Endothelial cell (in vitro differentiated cells): Measurements from ENCODE around the gene MAN2A2. TPM values are rescaled to one million over a fixed set of nuclear protein-coding genes. Genes with fewer than 3 reads are reported as not detected.

Experiments
- DNase-seq: peaks from one replicate; pipeline ENCODE4 v3.0.0; 2021; ENCODE audit warnings: low spot score
- H3K27ac Mint-ChIP-seq: one replicate; pipeline ENCODE4 v1.8.0; 2021; ENCODE audit warnings: mixed read lengths, inconsistent platforms; ENCODE audit not compliant: unreplicated experiment
- H3K27me3 Mint-ChIP-seq: one replicate; pipeline ENCODE4 v1.8.0; 2021; ENCODE audit warnings: mild to moderate bottlenecking, moderate library complexity, mixed read lengths, inconsistent platforms; ENCODE audit not compliant: unreplicated experiment
- H3K36me3 Mint-ChIP-seq: one replicate; pipeline ENCODE4 v1.8.0; 2021; ENCODE audit warnings: mild to moderate bottlenecking, low read depth, mixed read lengths, inconsistent platforms; ENCODE audit not compliant: unreplicated experiment
- H3K4me1 Mint-ChIP-seq: one replicate; pipeline ENCODE4 v1.8.0; 2021; ENCODE audit warnings: mild to moderate bottlenecking, mixed read lengths, inconsistent platforms; ENCODE audit not compliant: unreplicated experiment
- H3K4me3 Mint-ChIP-seq: one replicate; pipeline ENCODE4 v1.8.0; 2021; ENCODE audit warnings: mild to moderate bottlenecking, mixed read lengths, inconsistent platforms; ENCODE audit not compliant: unreplicated experiment
- H3K9me3 Mint-ChIP-seq: one replicate; pipeline ENCODE4 v1.8.0; 2021; ENCODE audit warnings: mixed read lengths, inconsistent platforms; ENCODE audit not compliant: unreplicated experiment
- CTCF ChIP-seq: fragments of 200-600 bp; sonication (generic); IDR thresholded peaks from one replicate; pipeline ENCODE4 v1.5.0; 2021; ENCODE audit warnings: antibody characterized with exemption; ENCODE audit not compliant: unreplicated experiment
- total RNA-seq: library from RNA; stranded (reverse); fragmentation: NEBNext Ultra II Directional; extraction: Animal tissue kit (Norgen Biotek cat#: 25700); gene quantifications from one replicate; pipeline ENCODE4 v1.2.1, GENCODE V29; 2021; ENCODE audit not compliant: unreplicated experiment

MAN2A2 gene
- total RNA-seq, 1 donor from 2014 or later: 72.2 TPM

- peaks cover 2% of the 10 kb centered on the region for H3K27me3 Mint-ChIP-seq
- peak overlapping the region; percentile 41 for H3K27ac Mint-ChIP-seq
- no peak for TF ChIP-seq CTCF
- no peak overlapping the region for H3K4me3 Mint-ChIP-seq
- peaks cover 8% of the 10 kb centered on the region for H3K4me1 Mint-ChIP-seq
- no peaks in the 10 kb centered on the region for H3K9me3 Mint-ChIP-seq
- DNase-seq: no peak
- no peaks in the 10 kb centered on the region for H3K36me3 Mint-ChIP-seq
Measured at GRCh38 chr15:90929246-90930019, 26.3 kb downstream of the MAN2A2 start.

GRCh38 chr15:90930861-90931574, 27.9 kb downstream of the MAN2A2 start:
- H3K4me1 Mint-ChIP-seq: peaks cover 12% of the 10 kb centered on the region
- H3K9me3 Mint-ChIP-seq: no peaks in the 10 kb centered on the region

GRCh38 chr15:90931575-90931827, 28.4 kb downstream of the MAN2A2 start:
- Mint-ChIP-seq H3K36me3 (peaks cover 5% of the 10 kb centered on the region), H3K27ac (no peak overlapping the region), H3K9me3 (no peaks in the 10 kb centered on the region), H3K27me3 (peaks cover 2% of the 10 kb centered on the region), H3K4me1 (peaks cover 17% of the 10 kb centered on the region), H3K4me3 (peak overlapping the region; percentile 89)
- DNase-seq: no peak
- no peak for TF ChIP-seq CTCF

More at GRCh38 chr15:90930861-90931574, 27.9 kb downstream of the MAN2A2 start:
- no peak for TF ChIP-seq CTCF
- H3K36me3 Mint-ChIP-seq: peaks cover under 1% of the 10 kb centered on the region
- H3K27ac Mint-ChIP-seq: no peak overlapping the region
- peaks cover 2% of the 10 kb centered on the region for H3K27me3 Mint-ChIP-seq
- DNase-seq: no peak
- H3K4me3 Mint-ChIP-seq: peak overlapping the region; percentile 83

- peaks cover 5% of the 10 kb centered on the region for H3K36me3 Mint-ChIP-seq
- H3K4me1 Mint-ChIP-seq: peaks cover 20% of the 10 kb centered on the region
- H3K4me3 Mint-ChIP-seq: peak within 1 kb of the TSS; percentile 89
- no peaks in the 10 kb centered on the region for H3K9me3 Mint-ChIP-seq
- H3K27me3 Mint-ChIP-seq: peaks cover 2% of the 10 kb centered on the region
- H3K27ac Mint-ChIP-seq: no peak within 1 kb of the TSS
- peak; percentile 96 for DNase-seq
- TF ChIP-seq CTCF: peak; percentile 84
Measured at GRCh38 chr15:90931828-90932659, 28.9 kb downstream of the MAN2A2 start, which contains the start of gene HDDC3. TSS of gene HDDC3 (minus strand) at chr15:90932549. CDS start at chr15:90932540, 9 bp downstream.
